GM18951 (cell line): Measurements from ENCODE around the gene MS4A4E.

Experiments
- POLR2A ChIP-seq: IDR thresholded peaks from 4 replicates; pipeline ENCODE4 v1.6.1; 2011; ENCODE audit warnings: mild to moderate bottlenecking; ENCODE audit not compliant: insufficient read length, insufficient read depth; ENCODE audit errors: extremely low read depth
- in situ Hi-C: fragments of 300-500 bp; cut with MboI; formaldehyde crosslinking; loops from one replicate; pipeline ENCODE4 v1.12.0; 2022; ENCODE audit warnings: low sequenced_read_pairs, mixed read lengths, inconsistent platforms; ENCODE audit not compliant: unreplicated experiment

MS4A4E gene

DNA sequence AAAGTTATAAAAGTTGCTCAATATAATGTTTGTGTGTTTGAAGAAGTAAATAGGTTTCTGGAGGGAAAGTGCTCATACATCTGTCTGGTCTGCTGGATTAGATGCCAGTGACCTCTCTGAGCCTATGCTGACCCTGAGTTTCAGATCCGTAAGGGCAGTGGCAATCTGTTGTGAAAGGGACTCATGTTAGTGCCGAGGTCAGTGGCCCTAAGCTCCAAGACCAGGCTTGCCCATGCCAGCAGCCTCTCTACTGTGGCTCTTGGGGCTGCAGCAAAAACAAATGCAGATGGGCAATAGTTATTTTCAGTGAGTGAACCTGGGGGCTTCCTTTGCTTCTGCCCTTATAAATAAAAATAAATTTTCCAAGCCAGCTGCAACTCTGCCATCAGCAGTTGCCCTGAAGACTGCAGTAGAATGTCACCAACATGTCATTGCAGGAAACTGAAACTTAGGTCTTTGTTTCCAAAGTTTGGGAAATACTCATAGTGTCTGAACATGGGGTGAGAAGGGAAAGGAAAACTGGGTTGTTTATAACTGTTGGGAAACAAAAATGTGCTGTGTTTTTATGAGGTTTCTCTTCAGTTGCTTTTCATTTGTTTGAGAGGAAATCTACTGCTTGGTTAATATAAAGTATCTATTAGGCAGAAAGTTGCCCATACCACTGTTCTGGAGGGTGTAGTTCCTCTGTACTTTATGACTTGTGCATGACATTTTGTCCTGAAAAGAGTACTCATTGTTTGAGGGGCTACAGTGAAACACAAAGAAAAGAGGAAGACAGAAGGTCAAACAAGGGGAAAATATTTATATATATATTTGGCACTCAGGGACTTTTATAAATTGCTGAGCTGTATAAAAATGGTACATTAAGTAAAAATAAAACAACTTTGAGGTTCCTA is 9.5 kb upstream of the MS4A4E start:
- TF ChIP-seq POLR2A = no peak
- in situ Hi-C loops = no loop called here

DNA sequence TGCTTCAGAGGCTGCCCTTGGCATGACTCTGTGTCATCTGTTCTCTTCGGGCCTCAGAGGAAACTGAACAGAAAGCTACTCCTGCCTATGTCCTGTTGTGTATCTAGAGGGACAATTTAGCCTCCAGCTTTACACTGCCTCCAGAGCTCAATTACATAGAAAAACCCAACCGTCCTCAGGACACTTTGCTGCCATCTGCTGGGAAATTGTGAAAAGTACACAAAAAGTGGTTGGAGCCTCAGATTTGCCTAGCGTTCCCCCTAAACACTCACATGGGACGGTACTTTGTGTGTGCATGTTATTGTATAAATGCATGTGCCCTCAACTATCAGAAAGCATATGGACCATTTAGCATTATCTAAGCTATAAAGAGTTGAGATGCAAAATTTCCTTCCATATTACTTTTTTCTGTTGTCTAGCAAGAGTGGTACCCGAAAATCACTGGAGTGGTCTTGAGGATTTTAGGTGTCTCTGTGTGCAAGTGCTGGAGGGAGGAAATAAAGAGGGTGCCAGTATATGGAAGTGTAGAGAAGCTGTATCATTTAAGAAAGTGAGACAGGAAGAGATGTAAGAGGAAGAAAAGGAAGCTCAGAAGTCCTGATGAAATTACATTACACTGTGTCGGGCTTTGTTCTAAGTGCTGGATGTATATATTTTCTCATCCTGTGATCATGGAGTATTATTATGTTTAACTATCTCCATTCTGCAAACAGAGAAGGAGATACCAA is 8.7 kb upstream of the MS4A4E start:
- no peak for TF ChIP-seq POLR2A
- in situ Hi-C loops = no loop called here

GRCh38 chr11:60241786-60242185 is 1.2 kb downstream of the MS4A4E start:
- TF ChIP-seq POLR2A = no peak
- in situ Hi-C loops = no loop called here

DNA sequence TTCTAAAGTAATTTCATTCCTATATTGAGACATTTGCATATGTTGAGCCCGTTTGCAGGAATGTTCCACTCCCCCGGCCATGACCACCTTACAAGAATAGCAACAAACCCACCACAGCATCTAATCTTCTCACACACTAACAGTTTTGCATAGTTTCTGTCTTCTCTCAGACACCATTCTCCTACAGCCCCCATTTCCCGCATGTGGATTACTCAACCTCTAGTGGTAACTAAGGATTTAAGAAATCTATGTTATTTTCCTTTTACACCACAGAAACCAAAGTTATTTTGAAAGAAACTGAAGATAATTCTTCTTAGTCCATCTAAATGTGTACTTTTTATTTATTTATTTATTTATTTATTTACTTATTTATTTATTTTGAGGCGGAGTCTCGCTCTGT is 2.3 kb downstream of the MS4A4E start:
- TF ChIP-seq POLR2A = no peak
- in situ Hi-C loops = no loop called here

GRCh38 chr11:60235321-60235720 is 7.6 kb downstream of the MS4A4E start:
- in situ Hi-C loops = no loop called here
- no peak for TF ChIP-seq POLR2A

DNA sequence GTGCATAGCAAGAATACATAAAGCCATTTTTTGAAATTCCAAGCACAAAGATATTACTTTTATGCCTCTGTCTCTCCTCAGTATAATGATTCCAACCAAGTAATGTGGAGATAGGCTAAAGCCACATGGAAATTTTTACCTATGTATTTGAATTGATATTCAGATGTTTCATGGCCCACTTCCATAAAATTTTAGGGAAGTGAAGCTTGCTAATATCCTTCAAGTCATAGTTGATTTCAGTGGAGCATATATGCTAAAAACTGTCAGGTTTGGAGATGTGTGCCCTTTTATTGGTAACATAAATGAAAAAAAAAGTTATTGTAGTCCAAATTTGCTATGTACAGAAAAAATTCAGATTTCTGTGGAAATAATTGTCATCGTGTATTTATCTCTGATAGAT is 12.3 kb downstream of the MS4A4E start:
- in situ Hi-C loops = no loop called here
- TF ChIP-seq POLR2A = no peak

- no peak for TF ChIP-seq POLR2A
- in situ Hi-C loops = no loop called here
These were observed 20.8 kb downstream of the MS4A4E start for GRCh38 chr11:60222141-60222540.

GRCh38 chr11:60221692-60222091 is 21.2 kb downstream of the MS4A4E start:
- no peak for TF ChIP-seq POLR2A
- in situ Hi-C loops = no loop called here

- no peak for TF ChIP-seq POLR2A
- in situ Hi-C loops = no loop called here
These were observed 21.8 kb downstream of the MS4A4E start for GRCh38 chr11:60221181-60221580.

- no peak for TF ChIP-seq POLR2A
- in situ Hi-C loops = no loop called here
These were observed 28.6 kb downstream of the MS4A4E start for GRCh38 chr11:60214386-60214785.

DNA sequence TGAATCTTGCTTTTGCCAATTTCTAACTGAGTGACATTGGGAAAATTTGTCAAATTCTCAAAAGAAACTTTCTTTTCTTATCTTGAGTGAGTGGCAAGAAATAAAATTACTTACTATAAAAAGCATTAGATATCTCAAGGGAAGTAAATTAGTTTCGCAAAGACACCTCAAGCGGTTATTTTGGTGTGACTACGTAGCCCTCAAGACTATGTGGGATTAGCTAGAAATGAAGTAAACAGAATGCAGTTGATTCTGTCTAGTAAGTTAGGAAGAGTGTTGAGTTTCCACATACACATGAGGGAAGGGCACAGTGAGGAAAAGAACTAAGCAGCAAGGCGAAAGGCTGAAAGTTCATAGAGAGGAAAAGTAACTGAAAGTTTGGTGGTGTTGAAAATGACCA is 31.7 kb downstream of the MS4A4E start:
- TF ChIP-seq POLR2A = no peak
- in situ Hi-C loops = no loop called here

DNA sequence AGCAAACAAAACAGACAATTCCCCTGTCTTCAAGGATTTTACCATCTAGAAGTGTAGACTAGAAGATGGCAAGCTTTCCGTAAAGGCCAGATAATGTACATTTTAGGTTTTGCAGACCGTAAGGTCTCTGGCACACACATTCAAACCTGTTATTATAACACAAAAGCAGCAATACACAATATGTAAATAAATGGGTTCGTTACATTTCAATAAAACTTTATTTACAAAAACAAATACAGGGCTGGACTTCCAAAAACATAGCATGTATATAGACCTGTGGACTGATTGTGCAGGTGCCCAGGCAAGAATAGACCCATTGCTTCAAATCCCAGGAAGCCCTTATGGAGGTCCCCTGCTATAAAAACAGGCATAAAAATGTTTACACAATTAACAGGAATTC is 33.0 kb downstream of the MS4A4E start:
- in situ Hi-C loops = no loop called here
- no peak for TF ChIP-seq POLR2A

DNA sequence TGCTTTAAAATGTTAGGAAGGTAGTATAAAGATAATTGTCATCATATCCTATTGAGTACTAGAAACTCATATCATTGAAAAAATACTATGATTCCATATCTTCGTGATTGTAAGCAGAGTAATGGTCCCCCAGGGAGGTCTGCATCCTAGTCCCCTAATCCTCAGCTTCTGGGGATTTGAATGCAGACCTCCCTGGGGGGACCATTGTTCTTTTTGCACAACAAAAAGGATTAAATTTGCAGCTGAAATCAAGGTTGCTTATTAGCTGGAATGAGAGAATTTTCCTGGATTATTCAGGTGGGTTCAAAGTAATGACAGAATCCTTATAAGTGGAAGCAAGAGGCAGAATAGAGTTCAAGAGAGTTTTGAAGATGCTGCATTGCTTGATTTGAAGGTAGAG is 34.0 kb downstream of the MS4A4E start:
- in situ Hi-C loops = no loop called here
- TF ChIP-seq POLR2A = no peak
